Upper lobe of left lung (tissue), 6 donors: ENCODE measurements around the gene CDK6. TPM values are rescaled to one million over a fixed set of nuclear protein-coding genes. Genes with fewer than 3 reads are reported as not detected.
"Not testable (repeated sequence)": the region's sequence is repeated elsewhere in the genome, so short reads cannot be mapped to it uniquely, and the experiment has no call there.

Experiments used
- ATAC-seq, 2 donors: fragments of 200-7000 bp; cut with Tn5 transposase; one replicate each; pipeline ENCODE4 v1.9.1; 2022; ENCODE audit warnings: mild to moderate bottlenecking in 2 of 2, moderate library complexity in 2 of 2; ENCODE audit not compliant: low FRiP score in 2 of 2
- DNase-seq, 2 donors: peaks; one replicate each; pipeline ENCODE4 v3.0.0-alpha.2; 2019 to 2020
- H3K27ac ChIP-seq, 4 donors: fragments of 200-600 bp; sonication (generic); one replicate each; pipeline ENCODE4 v1.5.1; 2016 to 2019
- H3K27me3 ChIP-seq, 4 donors: fragments of 200-600 bp; sonication (generic); one replicate each; pipeline ENCODE4 v1.5.1; 2017 to 2019
- H3K36me3 ChIP-seq, 4 donors: fragments of 200-600 bp; sonication (generic); one replicate each; pipeline ENCODE4 v1.5.1; 2016 to 2019
- H3K4me1 ChIP-seq, 4 donors: fragments of 200-600 bp; sonication (generic); one replicate each; pipeline ENCODE4 v1.5.1; 2018 to 2019
- H3K4me3 ChIP-seq, 4 donors: fragments of 200-600 bp; sonication (generic); one replicate each; pipeline ENCODE4 v1.5.1; 2017 to 2019; ENCODE audit warnings: mild to moderate bottlenecking in 2 of 4, moderate library complexity in 1 of 4
- H3K9me3 ChIP-seq, 4 donors: fragments of 200-600 bp; sonication (generic); one replicate each; pipeline ENCODE4 v1.5.1; 2018 to 2019
- CTCF ChIP-seq, 6 experiments: fragments of 450-650 bp in 4 of 6; fragments of 200-600 bp in 2 of 6; sonication (generic) in 2 of 6; IDR thresholded peaks; one replicate each; pipeline ENCODE4 v1.5.1; 2016 to 2019; ENCODE audit warnings: antibody characterized with exemption in 6 of 6
- EP300 ChIP-seq, 4 donors: sonication (generic); formaldehyde crosslinking; IDR thresholded peaks; one replicate each; pipeline ENCODE4 v1.5.1; 2017; ENCODE audit warnings: antibody characterized with exemption in 4 of 4, control low read depth in 2 of 4
- POLR2A ChIP-seq, 4 donors: fragments of 450-650 bp; IDR thresholded peaks; one replicate each; pipeline ENCODE4 v1.5.1; 2016 to 2017; ENCODE audit warnings: antibody characterized with exemption in 4 of 4, mild to moderate bottlenecking in 2 of 4
- POLR2AphosphoS5 ChIP-seq, 2 donors: sonication (generic); formaldehyde crosslinking; IDR thresholded peaks; one replicate each; pipeline ENCODE4 v1.5.1; 2017; ENCODE audit warnings: antibody characterized with exemption in 2 of 2
- WGBS, 2 donors: methylation state at CpG; one replicate each; pipeline ENCODE4 v1.1.5; 2017 to 2018; 5-methylcytosine and 5-hydroxymethylcytosine counted together
- total RNA-seq, 6 donors: library from RNA; depleted of rRNA in 4 of 6; stranded (reverse); fragments of >200 nt in 4 of 6; gene quantifications; one replicate each; pipeline versions ENCODE4 v1.1.0 to v1.2.1, GENCODE V29; 2016 to 2021
- donor health status: DM: no; HTN: no; CAD: no; lungs with moderate emphysema.
- donor health status: DM: no; HTN: yes; CAD: no; lungs with severe emphysema.

CDK6 gene
- total RNA-seq, 6 donors from 2014 or later, result 15.7 to 26.9 (median 19.9) TPM

- Histone ChIP-seq H3K36me3 (no peaks in the 10 kb centered on the region), H3K4me1 (peaks cover 0 to 24% (median 7%) of the 10 kb centered on the region in 4 donors), H3K27me3 (no peaks in the 10 kb centered on the region), H3K27ac (no peak overlapping the region), H3K9me3 (no peaks in the 10 kb centered on the region), H3K4me3 (no peak overlapping the region)
- TF ChIP-seq EP300 (IDR thresholded peaks at IDR 0.05) (no peak), POLR2AphosphoS5 (IDR thresholded peaks at IDR 0.05) (no peak), CTCF (IDR thresholded peaks at IDR 0.05) (no peak), POLR2A (IDR thresholded peaks at IDR 0.05) (no peak)
- DNase-seq (no peak), ATAC-seq (peak in 1 of 2 donors; percentile 80)
- WGBS, 2 donors, result 58 to 72% methylated on average over 3 of the region's 3 CpGs
Observed at GRCh38 chr7:92765725-92766124, 70.6 kb downstream of the CDK6 start.

GRCh38 chr7:92763636-92764423 lies 72.5 kb downstream of the CDK6 start:
- H3K9me3 ChIP-seq, result no peaks in the 10 kb centered on the region
- no peaks in the 10 kb centered on the region for H3K36me3 ChIP-seq
- peaks cover 0 to 24% (median 7%) of the 10 kb centered on the region in 4 donors for H3K4me1 ChIP-seq
- H3K4me3 ChIP-seq, result no peak overlapping the region
- TF ChIP-seq POLR2AphosphoS5 (IDR thresholded peaks at IDR 0.05), result no peak
- TF ChIP-seq POLR2A (IDR thresholded peaks at IDR 0.05), result no peak
- TF ChIP-seq CTCF (IDR thresholded peaks at IDR 0.05), result no peak
- TF ChIP-seq EP300 (IDR thresholded peaks at IDR 0.05), result no peak
- H3K27ac ChIP-seq, result no peak overlapping the region
- ATAC-seq, result no peak
- DNase-seq, result no peak
- WGBS, 2 donors, result 90 to 91% methylated on average over 4 of the region's 4 CpGs
- no peaks in the 10 kb centered on the region for H3K27me3 ChIP-seq

- ATAC-seq, result no peak
- 99 to 100% methylated on average over 3 of the region's 3 CpGs for WGBS, 2 donors
- no peak for TF ChIP-seq POLR2A (IDR thresholded peaks at IDR 0.05)
- H3K27me3 ChIP-seq, result no peaks in the 10 kb centered on the region
- H3K27ac ChIP-seq, result no peak overlapping the region
- peaks cover 0 to 17% (median 7%) of the 10 kb centered on the region in 4 donors for H3K4me1 ChIP-seq
- DNase-seq, result no peak
- H3K9me3 ChIP-seq, result no peaks in the 10 kb centered on the region
- H3K4me3 ChIP-seq, result no peak overlapping the region
- no peaks in the 10 kb centered on the region for H3K36me3 ChIP-seq
Observed at GRCh38 chr7:92762851-92763250, 73.5 kb downstream of the CDK6 start.

GRCh38 chr7:92761391-92762097 lies 74.8 kb downstream of the CDK6 start:
- no peaks in the 10 kb centered on the region for H3K27me3 ChIP-seq
- no peaks in the 10 kb centered on the region for H3K36me3 ChIP-seq
- no peak for TF ChIP-seq POLR2A (IDR thresholded peaks at IDR 0.05)
- no peak for TF ChIP-seq EP300 (IDR thresholded peaks at IDR 0.05)
- TF ChIP-seq POLR2AphosphoS5 (IDR thresholded peaks at IDR 0.05), result no peak
- TF ChIP-seq CTCF (IDR thresholded peaks at IDR 0.05), result no peak
- no peak for DNase-seq
- ATAC-seq, result no peak
- no peak overlapping the region for H3K27ac ChIP-seq
- no peak overlapping the region for H3K4me3 ChIP-seq
- H3K9me3 ChIP-seq, result no peaks in the 10 kb centered on the region
- peaks cover 0 to 7% (median 5%) of the 10 kb centered on the region in 4 donors for H3K4me1 ChIP-seq

- Histone ChIP-seq H3K9me3 (no peaks in the 10 kb centered on the region), H3K27me3 (no peaks in the 10 kb centered on the region), H3K4me1 (peaks cover 0 to 6% (median 1%) of the 10 kb centered on the region in 4 donors), H3K27ac (no peak overlapping the region), H3K36me3 (no peaks in the 10 kb centered on the region), H3K4me3 (no peak overlapping the region)
- DNase-seq (no peak), ATAC-seq (no peak)
- TF ChIP-seq EP300 (IDR thresholded peaks at IDR 0.05), result no peak
- no peak for TF ChIP-seq CTCF (IDR thresholded peaks at IDR 0.05)
- no peak for TF ChIP-seq POLR2AphosphoS5 (IDR thresholded peaks at IDR 0.05)
- TF ChIP-seq POLR2A (IDR thresholded peaks at IDR 0.05), result no peak
- 77 to 84% methylated on average over 2 of the region's 2 CpGs for WGBS, 2 donors
Observed at GRCh38 chr7:92758796-92759431, 77.5 kb downstream of the CDK6 start.

GRCh38 chr7:92757311-92757910 lies 79.0 kb downstream of the CDK6 start:
- H3K4me3 ChIP-seq, H3K4me1 ChIP-seq, H3K27ac ChIP-seq, H3K27me3 ChIP-seq, H3K36me3 ChIP-seq, DNase-seq, ATAC-seq, H3K9me3 ChIP-seq: not testable (repeated sequence)
- WGBS, 2 donors, result 77 to 85% methylated on average over 3 of the region's 3 CpGs
